Ascending aorta (tissue), 2 donors: ENCODE measurements around the gene PLXNA4. TPM values are rescaled to one million over a fixed set of nuclear protein-coding genes. Genes with fewer than 3 reads are reported as not detected.

Experiments used
- DNase-seq, 2 donors: peaks; one replicate each; pipeline ENCODE4 v3.0.0-alpha.2; 2019; ENCODE audit warnings: low spot score in 2 of 2
- H3K27ac ChIP-seq, 2 donors: fragments of 200-600 bp; sonication (generic); one replicate each; pipeline ENCODE4 v1.5.1; 2016 to 2017; ENCODE audit warnings: mild to moderate bottlenecking in 1 of 2
- H3K27me3 ChIP-seq: fragments of 200-600 bp; sonication (generic); one replicate; pipeline ENCODE4 v1.5.1; 2017
- H3K36me3 ChIP-seq, 2 donors: fragments of 200-600 bp; sonication (generic); one replicate each; pipeline ENCODE4 v1.5.1; 2016
- H3K4me1 ChIP-seq, 2 donors: fragments of 200-600 bp; sonication (generic); one replicate each; pipeline ENCODE4 v1.5.1; 2016 to 2017; ENCODE audit warnings: mild to moderate bottlenecking in 1 of 2
- H3K4me3 ChIP-seq, 2 donors: fragments of 200-600 bp; sonication (generic); one replicate each; pipeline ENCODE4 v1.5.1; 2016 to 2017; ENCODE audit warnings: mild to moderate bottlenecking in 1 of 2
- H3K9me3 ChIP-seq, 2 donors: fragments of 200-600 bp; sonication (generic); one replicate each; pipeline ENCODE4 v1.5.1; 2016
- CTCF ChIP-seq, 3 experiments: fragments of 200-600 bp in 2 of 3; fragments of 450-650 bp in 1 of 3; sonication (generic) in 2 of 3; IDR thresholded peaks; one replicate each; pipeline ENCODE4 v1.5.1; 2016 to 2019; ENCODE audit warnings: antibody characterized with exemption in 3 of 3, mild to moderate bottlenecking in 1 of 3, moderate library complexity in 1 of 3
- intact Hi-C: fragments of 100-400 bp; cut with DNase I; formaldehyde crosslinking; loops from one replicate; pipeline ENCODE4 v1.15.1; 2023
- total RNA-seq: library from RNA; depleted of rRNA; stranded (reverse); fragments of >200 nt; gene quantifications from one replicate; pipeline ENCODE4 v1.1.0, GENCODE V29; 2016

The PLXNA4 gene
- total RNA-seq, 1 donor from 2014 or later = 27.1 TPM

- no peaks in the 10 kb centered on the region for H3K27me3 ChIP-seq
- no peak for DNase-seq
- H3K4me3 ChIP-seq = no peak overlapping the region
- TF ChIP-seq CTCF (IDR thresholded peaks at IDR 0.05) = no peak
- intact Hi-C loops = no loop called here
- H3K9me3 ChIP-seq = no peaks in the 10 kb centered on the region
- H3K4me1 ChIP-seq = peaks cover 0 to 8% of the 10 kb centered on the region in 2 donors
- no peak overlapping the region for H3K27ac ChIP-seq
- no peaks in the 10 kb centered on the region for H3K36me3 ChIP-seq
Measured at GRCh38 chr7:132499487-132499886, 76.8 kb downstream of the PLXNA4 start.

DNA sequence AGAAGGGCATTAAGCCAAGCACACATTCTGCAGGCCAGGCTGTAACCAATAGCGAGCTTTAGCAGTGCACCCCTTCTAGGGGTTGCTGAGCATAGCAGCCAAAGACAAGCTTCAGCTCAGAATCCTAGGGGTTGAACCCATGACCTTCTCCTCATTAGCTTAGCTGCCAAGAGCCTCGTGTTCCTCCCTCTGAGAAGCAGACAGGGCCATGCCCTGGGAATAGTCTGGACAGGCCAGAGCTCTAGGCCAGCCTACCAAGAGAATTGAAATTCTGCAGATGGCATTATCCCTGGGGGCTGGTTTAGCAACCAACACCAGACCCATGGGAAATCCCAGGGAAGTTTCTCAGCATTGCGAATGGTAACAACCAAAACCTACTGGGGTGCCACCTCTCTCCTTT, 77.2 kb downstream of the PLXNA4 start:
- Histone ChIP-seq H3K36me3 (no peaks in the 10 kb centered on the region), H3K4me3 (no peak overlapping the region), H3K9me3 (no peaks in the 10 kb centered on the region), H3K27ac (no peak overlapping the region), H3K27me3 (no peaks in the 10 kb centered on the region), H3K4me1 (peaks cover 0 to 8% of the 10 kb centered on the region in 2 donors)
- intact Hi-C loops = no loop called here
- TF ChIP-seq CTCF (IDR thresholded peaks at IDR 0.05) = no peak
- DNase-seq = no peak

DNA sequence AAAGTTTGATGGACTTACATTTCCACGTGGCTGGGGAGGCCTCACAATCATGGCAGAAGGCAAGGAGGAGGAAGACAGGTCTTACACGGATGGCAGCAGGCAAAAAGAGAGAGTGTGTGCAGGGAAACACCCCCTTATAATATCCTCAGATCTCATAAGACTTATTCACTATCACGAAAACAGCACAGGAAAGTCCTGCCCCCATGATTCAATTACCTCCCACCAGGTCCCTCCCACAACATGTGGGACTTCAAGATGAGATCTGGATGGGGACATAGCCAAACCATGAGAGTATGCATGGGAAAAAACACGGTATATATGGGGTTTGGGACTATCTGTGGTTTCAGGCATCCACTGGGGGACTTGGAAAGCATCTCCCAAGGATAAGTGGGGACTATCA, 78.0 kb downstream of the PLXNA4 start:
- Histone ChIP-seq H3K27ac (no peak overlapping the region), H3K4me1 (peaks cover 0 to 8% of the 10 kb centered on the region in 2 donors), H3K9me3 (no peaks in the 10 kb centered on the region), H3K4me3 (no peak overlapping the region), H3K27me3 (no peaks in the 10 kb centered on the region), H3K36me3 (no peaks in the 10 kb centered on the region)
- intact Hi-C loops = no loop called here
- TF ChIP-seq CTCF (IDR thresholded peaks at IDR 0.05) = no peak
- no peak for DNase-seq

DNA sequence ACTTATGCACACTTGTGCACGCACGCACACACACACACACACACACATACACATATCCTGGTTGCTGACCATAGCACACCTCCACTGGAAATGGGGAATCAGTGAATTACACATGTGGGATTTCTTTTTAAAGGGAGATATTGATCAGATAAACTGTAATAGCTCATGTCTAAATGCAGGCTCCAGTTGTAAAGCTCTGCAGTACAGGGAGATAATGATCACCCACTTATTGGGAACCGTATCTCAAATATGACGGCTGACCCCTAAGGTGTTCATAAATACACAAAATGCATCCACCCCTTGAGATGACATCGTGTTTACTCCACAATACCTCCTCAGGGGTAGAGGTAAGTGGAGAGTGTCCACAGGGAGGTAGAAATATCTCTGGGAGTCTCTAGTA, 79.2 kb downstream of the PLXNA4 start:
- intact Hi-C loops = no loop called here
- H3K27me3 ChIP-seq = no peaks in the 10 kb centered on the region

DNA sequence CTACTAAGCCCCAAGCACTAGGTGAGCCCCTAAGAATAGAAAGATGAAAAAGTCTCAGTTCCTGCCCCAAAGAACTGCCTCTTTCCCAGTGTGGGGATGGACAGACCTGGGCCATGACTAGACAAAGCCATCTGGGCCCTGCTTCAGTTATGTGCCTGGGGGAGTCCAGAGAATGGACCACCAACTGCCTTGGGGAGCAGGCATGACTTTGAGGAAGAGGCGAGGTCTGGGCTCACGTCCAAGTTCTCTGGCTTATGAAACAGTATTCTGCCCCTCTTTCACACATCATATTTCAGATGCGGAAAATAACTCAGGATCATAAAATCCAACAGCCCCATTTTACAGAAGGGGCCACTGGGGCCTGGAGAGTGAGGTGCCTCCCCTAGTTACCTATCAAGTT, 80.3 kb downstream of the PLXNA4 start:
- Histone ChIP-seq H3K4me1 (peaks cover 0 to 3% of the 10 kb centered on the region in 2 donors), H3K9me3 (no peaks in the 10 kb centered on the region), H3K4me3 (no peak overlapping the region), H3K27ac (no peak overlapping the region), H3K36me3 (no peaks in the 10 kb centered on the region), H3K27me3 (no peaks in the 10 kb centered on the region)
- DNase-seq = no peak
- intact Hi-C loops = no loop called here
- TF ChIP-seq CTCF (IDR thresholded peaks at IDR 0.05) = no peak

More for the DNA sequence above, 79.2 kb downstream of the PLXNA4 start:
- no peaks in the 10 kb centered on the region for H3K36me3 ChIP-seq
- no peak for DNase-seq
- H3K27ac ChIP-seq = no peak overlapping the region
- H3K4me3 ChIP-seq = no peak overlapping the region
- TF ChIP-seq CTCF (IDR thresholded peaks at IDR 0.05) = no peak
- peaks cover 0 to 8% of the 10 kb centered on the region in 2 donors for H3K4me1 ChIP-seq
- H3K9me3 ChIP-seq = no peaks in the 10 kb centered on the region

GRCh38 chr7:132494474-132494873, 81.8 kb downstream of the PLXNA4 start:
- no peaks in the 10 kb centered on the region for H3K9me3 ChIP-seq
- H3K4me3 ChIP-seq = no peak overlapping the region
- TF ChIP-seq CTCF (IDR thresholded peaks at IDR 0.05) = no peak
- no peak for DNase-seq
- no peaks in the 10 kb centered on the region for H3K36me3 ChIP-seq
- peaks cover 0 to 2% of the 10 kb centered on the region in 2 donors for H3K4me1 ChIP-seq
- no peak overlapping the region for H3K27ac ChIP-seq
- intact Hi-C loops = no loop called here
- no peaks in the 10 kb centered on the region for H3K27me3 ChIP-seq
